Putamen (tissue), 1 donor: Measurements from ENCODE around the gene CFAP77.
"Not testable (repeated sequence)": the region's sequence is repeated elsewhere in the genome, so short reads cannot be mapped to it uniquely, and the experiment has no call there.

Experiments
- DNase-seq: peaks from one replicate; pipeline ENCODE4 v3.0.0-alpha.2; 2016; ENCODE audit warnings: low spot score

Gene CFAP77

DNA sequence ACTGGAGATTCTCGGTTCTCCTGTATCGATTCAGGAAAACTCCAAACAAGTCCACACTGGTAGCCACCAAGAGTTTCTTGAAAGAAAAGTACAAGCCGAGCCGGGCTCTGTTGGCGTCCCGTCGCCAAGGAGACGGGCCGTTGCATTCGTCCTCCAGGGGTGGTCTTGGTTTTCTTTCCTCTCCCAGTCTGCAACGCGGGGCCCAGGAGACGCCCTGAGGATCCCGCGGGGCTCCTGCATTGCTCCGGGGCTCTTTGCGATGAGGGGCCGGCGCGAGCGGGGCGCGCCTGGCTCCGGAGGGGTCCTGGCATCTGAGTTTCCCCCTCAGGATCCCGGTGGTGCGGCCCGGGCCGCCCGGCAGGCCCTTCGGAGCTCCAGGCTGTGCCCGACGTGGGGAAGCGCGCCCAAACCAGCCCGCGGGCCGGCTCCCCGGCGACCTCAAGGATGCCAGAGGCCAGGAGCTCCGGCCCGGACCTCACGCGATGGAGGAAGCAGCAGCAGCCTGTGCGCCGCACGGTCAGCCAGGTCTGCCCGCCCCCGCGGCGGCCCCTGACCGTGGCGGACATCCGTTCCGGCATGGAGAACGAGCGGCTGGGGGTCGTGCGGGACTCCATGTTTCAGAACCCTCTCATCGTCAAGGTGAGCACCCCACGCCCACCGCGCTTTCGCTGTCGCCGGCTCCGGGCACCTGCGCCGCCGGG is at the start of gene CFAP77:
TSS of gene CFAP77 (plus strand) at position 384 of the 701 bp plus-strand sequence. CDS start at position 445, 61 bp downstream.
- no peak for DNase-seq

- no peak for DNase-seq
Measured at GRCh38 chr9:132364068-132364467, 45.9 kb upstream of the CFAP77 start.

DNA sequence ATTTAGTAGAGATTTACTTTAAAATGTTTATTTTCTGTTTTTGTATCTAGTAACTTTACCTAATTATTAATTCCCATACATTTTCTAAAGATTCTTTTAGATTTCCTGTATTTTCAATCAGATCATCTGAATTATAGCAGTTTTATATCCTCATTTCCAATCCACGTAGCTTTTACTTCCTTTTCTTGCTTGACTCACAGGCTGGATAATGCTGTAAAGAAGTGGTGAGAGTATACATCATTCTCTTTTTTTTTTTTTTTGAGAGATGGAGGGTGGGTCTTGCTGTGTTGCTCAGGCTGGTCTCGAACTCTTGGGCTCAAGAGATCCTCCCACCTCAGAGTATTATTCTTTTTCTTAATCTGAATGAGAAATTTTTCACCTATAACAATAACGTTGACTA is 44.0 kb upstream of the CFAP77 start:
- DNase-seq, result no peak

DNA sequence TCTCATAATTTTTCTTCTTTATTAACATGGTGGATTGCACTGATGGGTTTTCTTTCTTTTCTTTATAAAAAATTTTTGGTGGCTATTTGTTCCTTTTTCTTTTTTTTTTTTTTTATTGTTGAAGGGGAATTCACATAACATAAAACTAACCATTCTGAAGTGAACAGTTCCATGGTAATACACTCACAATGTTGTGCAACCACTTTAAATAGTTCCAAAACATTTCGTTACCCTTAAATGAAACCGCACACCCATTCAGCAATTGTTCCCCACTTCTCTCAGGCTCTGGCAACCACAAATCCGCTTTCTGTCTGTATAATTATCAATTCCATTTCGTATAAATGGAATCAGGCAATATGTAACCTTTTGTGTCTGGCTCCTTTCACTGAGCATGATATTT is 43.5 kb upstream of the CFAP77 start:
- DNase-seq, result no peak

DNA sequence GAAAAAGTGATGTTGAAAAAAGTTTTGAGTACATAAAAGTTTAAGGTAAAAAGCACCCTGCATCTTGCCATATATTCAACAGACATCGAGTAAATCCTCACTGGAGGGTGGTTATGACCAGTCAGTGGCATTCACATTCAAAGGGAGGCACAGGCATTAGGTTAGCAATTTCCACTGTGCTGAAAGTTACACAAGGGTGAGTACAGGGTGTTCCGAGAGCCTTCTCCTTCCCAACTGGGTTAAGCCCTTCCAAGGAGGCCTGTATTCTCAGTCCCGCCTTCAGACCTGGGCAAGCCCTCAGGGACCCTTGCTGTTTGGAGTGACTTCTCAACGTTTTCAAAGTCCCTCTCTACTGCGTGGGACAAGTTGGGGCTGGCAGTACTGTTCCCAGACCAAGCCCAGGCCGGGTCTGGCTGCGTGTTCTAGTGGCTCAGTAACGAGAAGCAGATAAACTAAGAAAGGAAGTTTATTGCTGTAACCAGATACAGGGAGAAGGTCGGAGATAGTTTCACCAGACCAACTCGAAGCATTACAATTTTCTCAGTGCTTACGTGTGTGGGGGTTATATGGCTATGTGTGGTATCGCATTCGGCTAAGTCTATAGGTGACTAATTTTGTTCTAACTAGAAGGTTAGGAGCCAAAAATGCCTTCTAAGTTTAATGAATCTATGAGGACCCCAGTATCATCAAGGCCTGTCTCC is 42.2 kb upstream of the CFAP77 start:
- DNase-seq, result no peak

DNA sequence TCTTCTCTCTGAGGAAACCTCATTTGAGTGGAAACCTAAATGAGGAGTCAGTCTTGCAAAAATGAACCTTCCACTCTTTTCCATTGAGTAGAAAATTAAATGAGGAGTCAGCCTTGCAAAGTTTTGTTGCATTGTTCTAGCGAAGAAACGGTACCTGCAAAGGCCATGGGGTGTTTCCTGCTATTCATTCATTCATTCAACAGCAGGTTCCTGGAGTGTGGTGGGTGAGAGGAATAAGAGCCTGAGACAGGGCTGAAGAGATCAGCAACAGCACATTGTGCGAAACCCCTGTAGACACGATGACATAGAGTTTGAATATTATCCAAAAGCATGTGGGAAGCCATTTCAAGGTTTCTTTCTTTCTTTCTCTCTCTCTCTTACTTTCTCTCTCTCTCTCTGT is 40.6 kb upstream of the CFAP77 start:
- no peak for DNase-seq

GRCh38 chr9:132370592-132370991 is 39.4 kb upstream of the CFAP77 start:
- DNase-seq, result no peak

- DNase-seq, result peak; percentile 60
Measured at GRCh38 chr9:132372177-132373095, 37.6 kb upstream of the CFAP77 start.

GRCh38 chr9:132377769-132378168 is 32.2 kb upstream of the CFAP77 start:
- not testable (repeated sequence) for DNase-seq

DNA sequence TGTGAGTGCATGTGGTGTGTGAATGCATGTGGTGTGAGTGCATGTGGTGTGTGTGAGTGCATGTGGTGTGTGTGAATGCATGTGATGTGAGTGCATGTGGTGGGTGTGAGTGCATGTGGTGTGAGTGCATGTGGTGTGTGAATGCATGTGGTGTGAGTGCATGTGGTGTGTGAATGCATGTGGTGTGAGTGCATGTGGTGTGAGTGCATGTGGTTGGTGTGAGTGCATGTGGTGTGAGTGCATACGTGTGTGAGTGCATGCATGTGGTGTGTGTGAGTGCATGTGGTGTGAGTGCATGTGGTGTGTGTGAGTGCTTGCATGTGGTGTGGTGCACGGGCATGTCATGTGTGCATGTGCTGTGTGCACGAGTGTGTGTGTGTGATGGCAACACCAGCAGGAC is 31.6 kb upstream of the CFAP77 start:
- not testable (repeated sequence) for DNase-seq

DNA sequence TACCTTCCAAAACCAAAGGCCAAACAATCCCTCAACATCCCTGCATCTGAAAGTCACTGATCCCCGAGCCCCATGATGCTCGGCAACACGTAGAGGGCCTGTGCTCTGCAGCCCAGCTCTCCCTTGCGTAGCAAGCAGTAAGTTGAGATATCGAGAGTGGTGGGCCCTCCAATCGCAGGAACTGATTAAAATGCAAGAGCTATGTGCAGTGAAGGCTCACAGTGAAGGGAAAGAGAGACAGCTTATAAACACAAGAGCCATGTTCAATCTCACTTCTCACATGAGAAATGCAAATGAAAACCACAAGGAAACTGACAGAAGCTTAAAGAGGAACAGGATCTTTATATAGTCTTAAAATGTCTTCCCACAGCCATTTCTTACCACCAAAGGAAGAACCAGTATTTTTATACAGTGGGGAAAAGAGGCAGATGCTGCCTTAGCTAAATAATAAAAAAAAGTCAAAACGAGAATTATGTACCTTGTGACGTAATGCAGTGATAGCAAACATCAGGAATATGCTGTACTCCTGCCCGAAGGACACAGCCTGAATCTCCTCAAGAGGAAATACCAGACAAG is 28.0 kb upstream of the CFAP77 start:
- no peak for DNase-seq

DNA sequence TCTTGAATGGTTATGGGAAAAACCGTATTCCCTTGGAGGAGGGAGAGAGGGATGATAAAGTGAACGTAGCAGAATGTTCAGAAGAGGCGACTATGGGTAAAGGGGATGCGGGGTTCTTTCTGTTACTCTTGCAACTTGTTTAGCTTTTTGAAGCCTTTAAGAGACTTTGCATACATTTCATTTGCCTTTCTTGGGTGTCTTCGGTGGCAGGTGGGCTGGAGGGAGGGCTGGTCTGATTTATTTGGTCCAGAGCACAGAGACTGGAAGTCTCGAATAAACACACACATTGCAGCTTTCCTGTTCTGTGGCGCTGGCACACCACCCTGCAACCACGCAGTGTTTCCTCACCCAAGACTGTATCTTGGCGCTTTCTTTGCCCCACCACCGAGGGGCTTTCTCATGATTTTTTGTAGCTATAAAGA is 26.5 kb upstream of the CFAP77 start:
- no peak for DNase-seq

DNA sequence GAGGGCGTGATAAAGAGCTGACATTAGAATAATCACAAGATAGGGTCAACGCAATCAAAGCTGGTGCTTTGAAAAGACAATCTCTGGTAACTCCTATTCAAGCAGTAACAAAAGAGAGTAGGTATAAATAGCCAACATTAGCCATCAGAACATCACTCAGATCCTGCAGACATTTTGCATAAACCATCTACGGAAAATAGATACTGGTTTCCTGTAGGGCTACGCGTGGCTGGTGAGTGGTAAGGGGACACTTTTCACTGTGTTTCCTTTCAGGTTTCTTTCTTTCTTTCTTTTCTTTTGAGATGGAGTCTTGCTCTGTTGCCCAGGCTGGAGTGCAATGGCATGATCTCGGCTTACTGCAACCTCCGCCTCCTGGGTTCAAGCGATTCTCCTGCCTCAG is 25.6 kb upstream of the CFAP77 start:
- no peak for DNase-seq

GRCh38 chr9:132387133-132387532 is 22.9 kb upstream of the CFAP77 start:
- no peak for DNase-seq

DNA sequence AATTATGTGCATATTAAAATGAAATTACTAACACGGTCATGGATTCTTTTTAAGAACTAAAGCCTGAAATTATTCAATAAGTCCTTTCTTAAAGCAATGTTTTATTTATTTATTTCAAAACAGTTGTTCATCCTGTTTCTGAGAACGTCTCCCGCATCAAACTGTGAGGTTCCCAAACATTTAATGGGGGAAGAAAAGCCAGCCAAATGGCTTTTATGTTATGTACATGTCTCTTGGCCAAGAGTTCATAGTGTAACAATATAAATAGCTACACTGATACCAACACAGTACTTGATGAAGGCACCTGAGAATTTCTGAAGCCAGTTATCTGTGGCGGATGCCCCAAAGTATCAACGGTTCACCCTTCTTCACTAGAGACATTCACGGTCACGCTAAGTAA is 19.0 kb upstream of the CFAP77 start:
- DNase-seq, result no peak

DNA sequence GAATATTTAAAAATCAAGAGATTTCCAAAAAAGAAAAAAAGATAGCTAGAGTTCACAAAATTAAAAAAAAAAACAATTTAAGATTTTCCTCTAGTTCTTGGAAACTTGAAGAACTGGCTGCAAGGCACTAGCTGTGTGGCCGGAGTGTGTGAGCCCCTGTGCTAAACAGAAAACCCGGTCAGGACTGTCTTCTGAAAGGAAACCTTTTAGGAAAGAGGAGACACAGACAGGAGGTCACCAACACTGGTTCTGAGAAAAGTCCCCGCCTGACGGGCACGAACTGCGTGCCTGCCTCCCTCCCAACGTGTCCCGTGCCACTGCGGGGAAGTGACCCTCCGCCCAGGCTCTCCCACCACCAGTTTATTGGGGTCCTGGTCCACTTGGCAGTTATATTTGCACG is 18.6 kb upstream of the CFAP77 start:
- no peak for DNase-seq

DNA sequence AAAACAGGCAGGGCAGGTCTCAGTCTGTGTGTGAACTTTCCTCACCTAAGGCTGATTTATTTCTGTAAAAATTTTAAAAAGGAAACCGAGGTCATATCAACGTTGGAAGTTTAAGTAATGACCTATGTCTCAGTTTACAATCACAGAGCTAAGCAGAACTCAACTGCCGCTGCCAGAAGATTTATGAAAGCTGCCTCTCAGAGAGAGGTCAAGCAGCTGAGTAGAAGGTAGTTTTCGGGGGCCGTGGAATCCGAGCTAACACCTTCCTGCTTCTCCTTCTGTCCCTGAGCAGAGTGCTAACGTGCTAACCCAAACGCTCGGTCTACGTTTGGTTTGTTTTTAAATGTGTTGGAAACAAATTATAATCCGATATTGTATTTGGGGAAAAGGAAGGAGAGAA is 14.5 kb upstream of the CFAP77 start:
- no peak for DNase-seq

DNA sequence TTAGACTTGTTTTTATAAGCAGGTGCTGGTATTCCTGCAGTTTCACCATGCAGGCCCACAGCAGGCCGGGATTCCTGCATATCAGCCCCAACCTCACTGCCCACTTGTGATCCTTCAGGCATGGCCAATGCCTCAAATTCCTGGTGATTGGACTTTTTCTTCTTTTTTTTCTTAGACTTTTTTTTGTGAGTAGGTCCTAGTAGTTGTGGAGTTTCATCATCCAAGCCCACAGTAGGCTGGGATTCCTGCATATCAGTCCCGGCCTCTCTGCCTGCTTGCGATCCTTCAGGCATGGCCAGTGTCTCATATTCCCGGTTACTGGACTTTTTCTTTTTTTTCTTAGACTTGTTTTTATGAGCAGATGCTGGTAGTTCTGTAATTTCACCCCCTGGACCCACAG is 8.2 kb upstream of the CFAP77 start:
- DNase-seq, result no peak

DNA sequence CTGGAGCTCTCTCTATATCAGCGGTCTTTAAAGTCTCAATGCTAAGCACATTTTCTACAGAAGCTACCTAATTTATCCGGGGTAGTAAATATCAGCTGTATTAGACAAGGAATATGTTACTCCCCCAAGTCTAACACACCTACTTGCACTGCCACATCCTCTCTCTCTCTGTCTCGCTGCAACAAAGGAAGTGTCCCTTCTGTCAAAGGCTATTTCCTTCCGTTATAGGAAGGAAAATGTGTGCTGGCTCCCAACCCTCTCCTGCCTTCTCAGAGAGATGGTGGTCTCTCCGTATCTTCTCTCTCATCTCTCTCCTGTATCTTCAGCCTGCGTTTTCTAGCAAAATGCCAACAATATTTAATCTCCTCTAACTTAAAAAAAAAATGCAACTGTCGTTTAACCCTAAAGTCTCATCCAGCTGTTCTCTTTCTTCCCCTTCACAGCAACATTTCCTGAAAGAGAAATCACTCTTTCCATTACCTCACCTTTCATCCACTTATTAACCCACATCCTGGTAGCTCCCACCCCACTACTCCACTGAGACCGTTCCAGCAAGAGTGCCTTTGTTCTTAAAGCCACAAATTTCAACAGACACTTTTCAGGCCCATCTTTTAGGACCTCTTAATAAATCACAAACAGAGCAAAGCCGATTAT is 5.7 kb upstream of the CFAP77 start:
- no peak for DNase-seq

- DNase-seq, result peak; percentile 87
Measured at GRCh38 chr9:132406554-132407122, 3.4 kb upstream of the CFAP77 start, which contains the start of gene TTF1. TSS of gene TTF1 (minus strand) at chr9:132406840. CDS start at chr9:132402821, 4,019 bp downstream.

DNA sequence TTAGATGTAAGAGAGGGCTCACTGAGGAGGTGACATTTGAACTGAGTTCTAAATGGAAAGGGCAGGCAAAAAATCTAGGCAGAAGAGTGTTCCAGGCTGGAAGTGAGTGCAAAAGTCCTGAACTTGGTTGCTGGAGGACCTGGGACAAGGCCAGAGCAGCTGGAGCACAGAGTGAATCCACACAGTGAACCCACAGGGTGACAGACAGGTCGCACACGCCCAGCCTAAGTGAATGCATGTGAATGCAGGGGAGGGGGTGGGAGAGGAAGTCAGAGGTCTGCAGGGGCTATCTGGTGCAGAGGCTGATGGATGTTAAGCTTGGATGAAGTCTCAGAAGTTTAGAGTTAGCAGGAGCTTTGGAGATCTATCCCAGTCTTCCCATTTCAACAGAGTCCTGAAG is 2.8 kb upstream of the CFAP77 start:
- DNase-seq, result no peak
